Stimulated activated CD8-positive, alpha-beta memory T cell treated with anti-CD3 and anti-CD28 coated beads, Interleukin-4, amount 100 ng/mL, for 24 hours (primary cell): Measurements from ENCODE around the gene ARPC5.

Experiments used
- DNase-seq: peaks from one replicate; pipeline ENCODE4 v3.0.0-alpha.2; 2020; ENCODE audit warnings: low read depth

Gene ARPC5

GRCh38 chr1:183585038-183585437, 50.5 kb downstream of the ARPC5 start:
- no peak for DNase-seq

- DNase-seq, result no peak
Measured at GRCh38 chr1:183584147-183584546, 51.4 kb downstream of the ARPC5 start.

GRCh38 chr1:183583466-183583865, 52.1 kb downstream of the ARPC5 start:
- no peak for DNase-seq

- DNase-seq, result no peak
Measured at GRCh38 chr1:183582021-183582713, 53.4 kb downstream of the ARPC5 start.

GRCh38 chr1:183580281-183580682, 55.3 kb downstream of the ARPC5 start:
- DNase-seq, result no peak

GRCh38 chr1:183578856-183579255, 56.7 kb downstream of the ARPC5 start:
- DNase-seq, result no peak

- DNase-seq, result no peak
Measured at GRCh38 chr1:183577897-183578465, 57.6 kb downstream of the ARPC5 start.

- no peak for DNase-seq
Measured at GRCh38 chr1:183576537-183576936, 59.0 kb downstream of the ARPC5 start.

- DNase-seq, result no peak
Measured at GRCh38 chr1:183575606-183576005, 60.0 kb downstream of the ARPC5 start.

GRCh38 chr1:183572721-183573120, 62.9 kb downstream of the ARPC5 start:
- no peak for DNase-seq

- DNase-seq, result no peak
Measured at GRCh38 chr1:183571678-183572268, 63.8 kb downstream of the ARPC5 start.
